Neural cell (in vitro differentiated cells): ENCODE data around the gene AP5Z1. TPM values are rescaled to one million over a fixed set of nuclear protein-coding genes. Genes with fewer than 3 reads are reported as not detected.

ENCODE experiments used
- H2AFZ ChIP-seq: fragments of 200-600, 300-800 bp; sonication (generic), shearing (Covaris generic); 2 replicates; pipeline ENCODE4 v1.6.0; 2014; ENCODE audit warnings: low read depth, mild to moderate bottlenecking, antibody characterized with exemption, low read length, moderate library complexity
- H3F3A ChIP-seq: fragments of 200-600 bp; shearing (Covaris generic); 2 replicates; pipeline ENCODE4 v1.6.1; 2016; ENCODE audit warnings: mild to moderate bottlenecking, moderate library complexity, mixed read lengths, antibody characterized with exemption, low read length; ENCODE audit not compliant: insufficient read depth, poor library complexity, severe bottlenecking
- H3K27ac ChIP-seq: fragments of 200-600, 300-800 bp; sonication (generic), shearing (Covaris generic); 2 replicates; pipeline ENCODE4 v1.5.1; 2014; ENCODE audit warnings: mild to moderate bottlenecking, low read length, moderate library complexity
- H3K27me3 ChIP-seq: fragments of 300-800, 200-600 bp; sonication (generic), shearing (Covaris generic); 2 replicates; pipeline ENCODE4 v1.6.0; 2014; ENCODE audit warnings: mild to moderate bottlenecking, low read depth, low read length, moderate library complexity; ENCODE audit not compliant: insufficient read depth
- H3K36me3 ChIP-seq: fragments of 300-800, 200-600 bp; sonication (generic), shearing (Covaris generic); 2 replicates; pipeline ENCODE4 v1.5.1; 2014; ENCODE audit warnings: mild to moderate bottlenecking, antibody characterized with exemption, low read length, moderate library complexity; ENCODE audit not compliant: insufficient read depth
- H3K4me2 ChIP-seq: fragments of 300-800, 200-600 bp; sonication (generic), shearing (Covaris generic); 2 replicates; pipeline ENCODE4 v1.6.0; 2014; ENCODE audit warnings: mild to moderate bottlenecking, low read length
- H3K4me3 ChIP-seq: fragments of 300-800, 200-600 bp; sonication (generic), shearing (Covaris generic); 2 replicates; pipeline ENCODE4 v1.5.1; 2014; ENCODE audit warnings: mild to moderate bottlenecking, low read length, moderate library complexity
- H3K79me2 ChIP-seq: fragments of 200-600 bp; shearing (Covaris generic); replicated peaks from 2 replicates; pipeline ENCODE4 v1.6.0; 2014; ENCODE audit warnings: mild to moderate bottlenecking, low read length, moderate library complexity; ENCODE audit not compliant: insufficient read depth
- H3K9ac ChIP-seq: fragments of 300-800, 200-600 bp; sonication (generic), shearing (Covaris generic); 2 replicates; pipeline ENCODE4 v1.6.1; 2016; ENCODE audit warnings: mild to moderate bottlenecking, low read length, mixed read lengths
- H3K9me2 ChIP-seq: fragments of 200-600 bp; shearing (Covaris generic); 2 replicates; pipeline ENCODE4 v1.6.1; 2016; ENCODE audit warnings: mild to moderate bottlenecking, low read length, mixed read lengths; ENCODE audit not compliant: insufficient read depth
- H3K9me3 ChIP-seq: fragments of 200-600, 300-800 bp; sonication (generic), shearing (Covaris generic); 2 replicates; pipeline ENCODE4 v1.6.1; 2016; ENCODE audit warnings: mild to moderate bottlenecking, mixed run types, low read length, moderate library complexity, mixed read lengths
- H4K20me1 ChIP-seq: fragments of 200-600 bp; shearing (Covaris generic); 2 replicates; pipeline ENCODE4 v1.6.1; 2016; ENCODE audit warnings: mild to moderate bottlenecking, mixed run types; ENCODE audit not compliant: insufficient read depth
- EP300 ChIP-seq: fragments of 450-650 bp; conservative IDR thresholded peaks from 2 replicates; pipeline ENCODE4 v1.6.1; 2014; ENCODE audit warnings: antibody characterized with exemption, mild to moderate bottlenecking, moderate library complexity; ENCODE audit not compliant: poor library complexity, severe bottlenecking
- EZH2 ChIP-seq: fragments of 200-600, 300-800 bp; shearing (Covaris generic), sonication (generic); IDR thresholded peaks from 2 replicates; pipeline ENCODE4 v1.6.1; 2014; ENCODE audit warnings: antibody characterized with exemption, low read length, borderline replicate concordance, mild to moderate bottlenecking; ENCODE audit not compliant: insufficient read depth, poor library complexity, severe bottlenecking
- MXI1 ChIP-seq: fragments of 450-650 bp; conservative IDR thresholded peaks from 2 replicates; pipeline ENCODE4 v1.6.1; 2014; ENCODE audit warnings: antibody characterized with exemption, mild to moderate bottlenecking; ENCODE audit not compliant: poor library complexity, severe bottlenecking
- POLR2AphosphoS5 ChIP-seq: IDR thresholded peaks from 2 replicates; pipeline ENCODE4 v1.6.1; 2012
- RAD21 ChIP-seq: fragments of 450-650 bp; conservative IDR thresholded peaks from 2 replicates; pipeline ENCODE4 v1.6.1; 2014; ENCODE audit warnings: antibody characterized with exemption, mild to moderate bottlenecking, moderate library complexity
- SMC3 ChIP-seq: fragments of 450-650 bp; conservative IDR thresholded peaks from 2 replicates; pipeline ENCODE4 v1.6.1; 2014; ENCODE audit warnings: antibody characterized with exemption, mild to moderate bottlenecking, moderate library complexity; ENCODE audit not compliant: poor library complexity
- TAF1 ChIP-seq: IDR thresholded peaks from 2 replicates; pipeline ENCODE4 v1.6.1; 2012; ENCODE audit warnings: low read depth
- polyA plus RNA-seq: library from polyadenylated mRNA; depleted of rRNA; stranded (reverse); fragments of >200 nt; gene quantifications from 2 replicates; pipeline ENCODE4 v1.2.3, GENCODE V29; 2014
- TF ChIP-seq, protein P1 (sequence below): IDR thresholded peaks from 2 replicates; pipeline ENCODE4 v1.6.1; 2012; ENCODE audit warnings: borderline replicate concordance
- TF ChIP-seq, protein P2 (sequence below): fragments of 450-650 bp; IDR thresholded peaks from 2 replicates; pipeline ENCODE4 v1.5.1; 2014; ENCODE audit warnings: antibody characterized with exemption, mild to moderate bottlenecking, moderate library complexity; ENCODE audit not compliant: poor library complexity, severe bottlenecking

AP5Z1 gene
- polyA plus RNA-seq, 1 donor from 2014 or later: 36.9 TPM

DNA sequence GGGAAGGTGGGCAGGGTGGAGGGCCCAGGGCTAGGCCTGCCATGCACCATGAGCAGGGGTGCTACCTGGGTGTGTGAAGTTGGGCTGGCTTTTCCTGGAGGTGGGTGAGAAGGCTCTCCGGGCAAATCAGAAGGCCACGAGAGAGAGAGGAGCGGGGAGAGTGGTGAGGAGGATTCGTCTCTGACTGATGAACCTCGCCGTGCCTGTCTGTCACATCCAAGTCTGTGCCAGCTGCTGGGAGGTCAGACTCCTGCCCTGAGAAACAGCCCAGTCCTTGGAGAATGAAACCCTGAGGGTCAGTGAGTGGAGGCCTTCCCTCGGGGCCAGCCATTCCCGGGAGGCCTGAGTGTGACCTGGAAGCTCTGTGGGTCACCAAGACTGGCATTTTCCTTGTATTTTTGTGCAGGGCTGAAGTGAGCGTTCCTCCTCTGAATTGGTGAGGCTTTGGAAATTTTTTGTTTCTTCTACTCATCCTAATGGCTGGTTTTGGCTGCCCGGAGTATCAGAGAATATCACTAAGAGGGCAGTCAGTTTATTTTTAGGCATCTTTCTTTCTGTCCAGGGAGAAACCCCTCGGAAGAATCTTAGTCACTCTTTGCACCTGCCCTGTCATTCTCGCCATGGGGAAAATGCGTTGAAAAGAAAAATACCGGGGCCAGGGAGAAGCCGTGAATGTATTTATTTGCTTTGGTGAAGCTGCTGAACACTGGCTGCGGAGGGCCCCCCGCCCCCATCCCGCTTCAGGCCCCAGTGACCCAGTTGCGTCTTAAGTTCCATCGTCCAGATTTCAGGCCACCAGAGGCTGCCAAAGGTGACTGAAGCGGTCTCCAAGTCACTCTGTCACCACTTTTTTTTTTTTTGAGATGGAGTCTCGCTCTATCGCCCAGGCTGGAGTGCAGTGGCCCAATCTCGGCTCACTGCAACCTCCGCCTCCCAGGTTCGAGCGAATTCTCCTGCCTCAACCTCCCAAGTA lies 6.5 kb upstream of the AP5Z1 start:
- H3K9me3 ChIP-seq: no peaks in the 10 kb centered on the region
- H3K36me3 ChIP-seq: no peaks in the 10 kb centered on the region
- H3K4me3 ChIP-seq: no peak overlapping the region
- H3K9ac ChIP-seq: no peak overlapping the region
- H3K27ac ChIP-seq: no peak overlapping the region
- H3K79me2 ChIP-seq: no peaks in the 10 kb centered on the region
- H4K20me1 ChIP-seq: no peaks in the 10 kb centered on the region
- no peak overlapping the region for H3K4me2 ChIP-seq
- H3K27me3 ChIP-seq: no peaks in the 10 kb centered on the region
- no peaks in the 10 kb centered on the region for H3K9me2 ChIP-seq
- H3F3A ChIP-seq: no peaks in the 10 kb centered on the region
- TF ChIP-seq, protein P1, sequence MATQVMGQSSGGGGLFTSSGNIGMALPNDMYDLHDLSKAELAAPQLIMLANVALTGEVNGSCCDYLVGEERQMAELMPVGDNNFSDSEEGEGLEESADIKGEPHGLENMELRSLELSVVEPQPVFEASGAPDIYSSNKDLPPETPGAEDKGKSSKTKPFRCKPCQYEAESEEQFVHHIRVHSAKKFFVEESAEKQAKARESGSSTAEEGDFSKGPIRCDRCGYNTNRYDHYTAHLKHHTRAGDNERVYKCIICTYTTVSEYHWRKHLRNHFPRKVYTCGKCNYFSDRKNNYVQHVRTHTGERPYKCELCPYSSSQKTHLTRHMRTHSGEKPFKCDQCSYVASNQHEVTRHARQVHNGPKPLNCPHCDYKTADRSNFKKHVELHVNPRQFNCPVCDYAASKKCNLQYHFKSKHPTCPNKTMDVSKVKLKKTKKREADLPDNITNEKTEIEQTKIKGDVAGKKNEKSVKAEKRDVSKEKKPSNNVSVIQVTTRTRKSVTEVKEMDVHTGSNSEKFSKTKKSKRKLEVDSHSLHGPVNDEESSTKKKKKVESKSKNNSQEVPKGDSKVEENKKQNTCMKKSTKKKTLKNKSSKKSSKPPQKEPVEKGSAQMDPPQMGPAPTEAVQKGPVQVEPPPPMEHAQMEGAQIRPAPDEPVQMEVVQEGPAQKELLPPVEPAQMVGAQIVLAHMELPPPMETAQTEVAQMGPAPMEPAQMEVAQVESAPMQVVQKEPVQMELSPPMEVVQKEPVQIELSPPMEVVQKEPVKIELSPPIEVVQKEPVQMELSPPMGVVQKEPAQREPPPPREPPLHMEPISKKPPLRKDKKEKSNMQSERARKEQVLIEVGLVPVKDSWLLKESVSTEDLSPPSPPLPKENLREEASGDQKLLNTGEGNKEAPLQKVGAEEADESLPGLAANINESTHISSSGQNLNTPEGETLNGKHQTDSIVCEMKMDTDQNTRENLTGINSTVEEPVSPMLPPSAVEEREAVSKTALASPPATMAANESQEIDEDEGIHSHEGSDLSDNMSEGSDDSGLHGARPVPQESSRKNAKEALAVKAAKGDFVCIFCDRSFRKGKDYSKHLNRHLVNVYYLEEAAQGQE: no peak
- TF ChIP-seq EP300 (no peak), MXI1 (no peak), EZH2 (no peak), POLR2AphosphoS5 (no peak), RAD21 (no peak)
- TF ChIP-seq, protein P2, sequence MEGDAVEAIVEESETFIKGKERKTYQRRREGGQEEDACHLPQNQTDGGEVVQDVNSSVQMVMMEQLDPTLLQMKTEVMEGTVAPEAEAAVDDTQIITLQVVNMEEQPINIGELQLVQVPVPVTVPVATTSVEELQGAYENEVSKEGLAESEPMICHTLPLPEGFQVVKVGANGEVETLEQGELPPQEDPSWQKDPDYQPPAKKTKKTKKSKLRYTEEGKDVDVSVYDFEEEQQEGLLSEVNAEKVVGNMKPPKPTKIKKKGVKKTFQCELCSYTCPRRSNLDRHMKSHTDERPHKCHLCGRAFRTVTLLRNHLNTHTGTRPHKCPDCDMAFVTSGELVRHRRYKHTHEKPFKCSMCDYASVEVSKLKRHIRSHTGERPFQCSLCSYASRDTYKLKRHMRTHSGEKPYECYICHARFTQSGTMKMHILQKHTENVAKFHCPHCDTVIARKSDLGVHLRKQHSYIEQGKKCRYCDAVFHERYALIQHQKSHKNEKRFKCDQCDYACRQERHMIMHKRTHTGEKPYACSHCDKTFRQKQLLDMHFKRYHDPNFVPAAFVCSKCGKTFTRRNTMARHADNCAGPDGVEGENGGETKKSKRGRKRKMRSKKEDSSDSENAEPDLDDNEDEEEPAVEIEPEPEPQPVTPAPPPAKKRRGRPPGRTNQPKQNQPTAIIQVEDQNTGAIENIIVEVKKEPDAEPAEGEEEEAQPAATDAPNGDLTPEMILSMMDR: no peak
- no peak overlapping the region for H2AFZ ChIP-seq

DNA sequence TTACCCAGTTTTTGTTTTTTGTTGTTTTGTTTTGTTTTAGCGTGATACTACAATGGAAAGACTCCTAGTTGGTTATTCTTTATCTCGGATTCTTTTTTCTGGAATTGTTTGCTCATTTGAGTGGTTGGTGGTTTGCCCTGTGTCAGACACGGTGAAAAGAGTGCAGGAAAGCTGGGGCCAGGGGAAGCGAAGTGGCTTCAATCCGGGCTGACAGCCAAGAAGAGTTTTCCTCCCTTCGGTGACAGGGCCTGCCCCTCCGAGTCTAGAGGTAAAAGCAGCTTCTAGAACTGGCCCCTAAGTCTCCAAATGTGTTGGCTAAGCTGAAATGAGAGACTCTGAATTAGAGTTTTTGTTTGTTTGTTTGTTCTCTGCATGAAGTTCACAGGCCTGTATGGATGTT lies 5.7 kb upstream of the AP5Z1 start:
- no peaks in the 10 kb centered on the region for H3K9me2 ChIP-seq
- no peaks in the 10 kb centered on the region for H3F3A ChIP-seq
- H2AFZ ChIP-seq: no peak overlapping the region
- no peak overlapping the region for H3K4me3 ChIP-seq
- H4K20me1 ChIP-seq: no peaks in the 10 kb centered on the region
- no peaks in the 10 kb centered on the region for H3K79me2 ChIP-seq
- no peak overlapping the region for H3K27ac ChIP-seq
- H3K9me3 ChIP-seq: no peaks in the 10 kb centered on the region
- no peaks in the 10 kb centered on the region for H3K27me3 ChIP-seq
- no peaks in the 10 kb centered on the region for H3K36me3 ChIP-seq
- no peak overlapping the region for H3K4me2 ChIP-seq
- H3K9ac ChIP-seq: no peak overlapping the region
- TF ChIP-seq RAD21: no peak

DNA sequence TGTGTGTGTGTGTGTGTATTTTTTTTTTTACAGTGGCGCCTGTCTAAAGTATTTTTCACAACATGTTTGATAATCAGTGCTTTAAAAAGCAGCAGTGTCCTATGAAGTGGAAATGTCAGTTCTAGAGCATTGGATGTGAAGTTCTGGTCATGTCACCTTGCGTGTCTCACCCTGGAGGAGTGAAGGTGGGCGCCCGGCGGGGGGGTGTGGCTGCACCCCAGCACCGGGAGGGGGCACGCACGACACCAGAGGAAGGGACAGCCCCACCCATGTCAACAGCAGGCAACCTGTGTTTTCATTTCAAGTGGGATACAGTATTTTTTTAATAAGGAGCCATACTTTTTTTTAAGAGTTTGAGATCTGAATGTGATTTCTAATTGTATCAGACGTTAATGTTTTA lies 4.5 kb upstream of the AP5Z1 start:
- no peaks in the 10 kb centered on the region for H4K20me1 ChIP-seq
- no peaks in the 10 kb centered on the region for H3K27me3 ChIP-seq
- no peaks in the 10 kb centered on the region for H3K9me3 ChIP-seq
- H3K27ac ChIP-seq: no peak overlapping the region
- H3K4me3 ChIP-seq: no peak overlapping the region
- H3K36me3 ChIP-seq: no peaks in the 10 kb centered on the region
- H3F3A ChIP-seq: no peaks in the 10 kb centered on the region
- H3K9ac ChIP-seq: no peak overlapping the region
- no peak overlapping the region for H3K4me2 ChIP-seq
- TF ChIP-seq TAF1: no peak
- TF ChIP-seq, protein P1: no peak
- no peak for TF ChIP-seq MXI1
- TF ChIP-seq EZH2: no peak
- no peak for TF ChIP-seq POLR2AphosphoS5
- no peak for TF ChIP-seq EP300
- TF ChIP-seq, protein P2: no peak
- TF ChIP-seq SMC3: no peak
- TF ChIP-seq RAD21: no peak
- H3K9me2 ChIP-seq: no peaks in the 10 kb centered on the region
- H2AFZ ChIP-seq: no peak overlapping the region
- H3K79me2 ChIP-seq: peaks cover under 1% of the 10 kb centered on the region
